HG03469 (cell line): ENCODE measurements around the gene WFIKKN1.

Source experiments
- ATAC-seq: cut with Tn5 transposase; IDR thresholded peaks from one replicate; pipeline ENCODE4 v1.9.1; 2021; ENCODE audit warnings: mild to moderate bottlenecking, moderate library complexity, moderate number of reproducible peaks; ENCODE audit not compliant: unreplicated experiment

Gene WFIKKN1

GRCh38 chr16:622920-623280 lies 7.9 kb upstream of the WFIKKN1 start:
- ATAC-seq: no peak

DNA sequence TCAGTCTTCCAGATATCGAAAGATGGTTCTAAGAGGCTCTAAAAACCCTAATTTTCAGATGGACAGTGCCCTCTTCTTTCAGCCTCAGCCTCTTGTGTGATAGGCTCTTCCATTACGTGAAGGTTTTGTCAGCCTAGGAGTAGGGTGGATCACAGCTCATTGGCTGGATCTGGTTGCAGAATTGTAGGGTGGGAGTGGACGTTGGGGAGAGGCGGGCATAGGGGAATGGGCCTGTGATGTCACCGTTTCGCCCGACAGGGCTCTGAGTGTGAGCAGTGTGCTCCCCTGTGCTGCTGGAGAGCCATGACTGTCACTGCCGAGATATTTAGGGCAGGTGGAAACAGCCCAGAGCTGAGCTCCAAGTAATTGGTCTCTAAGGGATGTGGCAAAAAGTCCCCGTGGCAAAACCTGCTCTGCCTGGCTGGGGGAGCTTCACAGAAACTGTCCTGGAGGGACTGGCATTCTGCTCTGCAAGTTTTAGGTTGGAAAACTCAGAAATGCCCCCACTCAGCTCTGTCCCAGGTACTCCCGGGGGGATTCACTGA lies 6.2 kb upstream of the WFIKKN1 start:
- no peak for ATAC-seq

- ATAC-seq: no peak
Measured at GRCh38 chr16:625117-625976, 5.4 kb upstream of the WFIKKN1 start.

GRCh38 chr16:625977-626765 lies 4.6 kb upstream of the WFIKKN1 start:
- ATAC-seq: no peak

GRCh38 chr16:626787-627453 lies 3.9 kb upstream of the WFIKKN1 start:
- no peak for ATAC-seq

DNA sequence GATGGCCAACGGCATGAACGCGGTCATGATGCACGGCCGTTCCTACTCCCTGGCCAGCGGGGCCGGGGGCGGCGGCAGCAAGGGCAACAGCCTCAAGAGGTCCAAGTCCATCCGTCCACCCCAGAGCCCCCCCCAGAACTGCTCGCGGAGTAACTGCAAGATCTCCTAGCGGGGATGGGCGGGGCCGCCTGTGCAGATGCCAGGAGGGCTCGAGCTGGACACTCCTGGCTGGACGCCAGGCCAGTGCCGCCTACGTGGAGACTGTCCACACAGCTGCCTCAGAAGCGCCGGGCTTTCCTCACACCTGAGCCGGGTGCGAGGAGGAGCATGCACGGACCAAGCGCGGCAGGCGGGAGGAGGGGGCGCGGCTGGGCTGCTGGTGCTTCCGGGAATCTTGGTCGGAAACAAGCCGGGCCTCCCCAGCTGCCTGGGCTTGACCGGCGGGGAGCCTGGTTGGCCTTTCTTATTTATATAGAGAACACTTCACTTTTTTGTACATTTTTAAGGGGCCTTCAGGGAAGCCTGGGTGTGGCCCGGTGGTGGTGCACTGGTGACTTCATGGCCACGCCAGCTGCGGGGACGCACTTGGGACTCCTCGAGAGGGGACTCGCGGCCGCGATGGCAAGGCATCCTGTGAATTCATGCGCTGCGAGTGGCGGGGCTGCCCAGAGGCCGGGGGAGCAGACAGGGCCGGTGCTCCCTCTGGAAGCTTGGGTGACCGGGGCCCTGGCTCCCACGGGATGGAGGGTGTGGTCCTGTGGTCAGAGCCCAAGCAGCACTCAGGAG lies 3.1 kb upstream of the WFIKKN1 start:
- no peak for ATAC-seq

DNA sequence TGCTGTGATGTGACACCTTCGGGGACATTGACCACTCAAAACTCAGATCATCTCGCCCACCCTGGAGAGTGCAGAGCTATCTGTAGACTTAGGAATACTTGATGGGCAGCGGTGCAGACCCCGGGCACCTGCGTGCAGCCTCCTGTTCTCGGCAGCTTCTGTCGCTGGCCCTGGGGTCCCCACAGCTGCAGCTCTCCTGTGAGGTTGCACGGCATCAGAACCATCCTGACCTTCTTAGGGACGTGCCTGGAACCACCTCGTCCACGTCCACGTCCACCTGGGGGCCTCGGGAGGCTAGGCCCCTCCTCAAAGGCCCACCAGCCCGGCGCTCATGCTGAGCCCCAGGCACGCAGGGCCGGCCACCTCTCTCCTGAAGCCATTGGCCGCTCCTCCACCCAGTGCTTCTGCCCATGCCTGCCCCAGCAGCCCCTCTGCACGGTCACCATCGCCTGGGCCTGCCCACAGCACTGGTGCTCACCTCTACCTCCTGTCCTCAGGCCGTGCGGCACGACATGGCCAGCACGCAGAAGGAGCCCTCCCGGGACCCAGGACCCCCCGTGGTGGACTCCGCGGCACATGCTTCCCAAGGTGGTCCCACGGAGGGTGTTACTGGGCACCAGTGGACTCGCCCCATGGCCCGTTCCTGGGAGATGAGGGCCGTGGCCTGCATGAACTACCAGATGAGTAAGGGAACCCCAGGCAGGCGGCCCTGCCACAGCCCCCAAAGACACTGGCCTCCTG lies 2.3 kb upstream of the WFIKKN1 start:
- ATAC-seq: no peak

DNA sequence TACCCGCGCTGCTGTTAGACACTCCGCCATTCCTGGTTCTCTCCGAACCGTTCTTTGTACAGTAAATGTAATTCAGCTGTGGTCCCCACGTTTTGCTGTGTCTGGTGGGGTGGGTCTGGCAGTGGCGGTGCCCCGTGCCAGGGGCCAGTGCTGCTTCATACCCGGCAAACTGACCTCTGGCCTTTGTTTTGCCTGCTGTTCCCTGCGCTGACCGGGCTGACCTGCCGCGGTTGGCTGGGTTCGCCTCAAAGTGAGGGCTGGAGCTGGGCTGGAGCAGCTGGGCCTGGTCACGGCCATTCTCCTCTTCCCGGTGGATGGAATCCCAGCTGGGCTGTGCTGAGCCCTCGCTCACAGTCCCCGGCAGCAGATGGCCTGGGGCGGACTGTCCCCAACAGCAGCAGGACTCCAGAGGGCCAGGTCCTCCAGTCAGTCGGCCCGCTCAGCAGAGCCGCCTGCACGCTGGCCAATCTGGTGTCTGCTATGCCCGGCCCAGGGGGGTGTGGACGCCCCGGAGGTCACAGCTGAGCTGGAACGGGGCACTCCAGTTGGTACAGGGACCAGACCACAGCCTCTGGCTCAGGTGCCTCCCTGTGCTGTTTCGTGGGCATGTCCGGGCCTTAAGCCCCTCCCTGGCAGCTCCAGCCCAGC lies 1.5 kb upstream of the WFIKKN1 start:
- no peak for ATAC-seq

- no peak for ATAC-seq
Measured at GRCh38 chr16:629833-630248, 944 bp upstream of the WFIKKN1 start.

DNA sequence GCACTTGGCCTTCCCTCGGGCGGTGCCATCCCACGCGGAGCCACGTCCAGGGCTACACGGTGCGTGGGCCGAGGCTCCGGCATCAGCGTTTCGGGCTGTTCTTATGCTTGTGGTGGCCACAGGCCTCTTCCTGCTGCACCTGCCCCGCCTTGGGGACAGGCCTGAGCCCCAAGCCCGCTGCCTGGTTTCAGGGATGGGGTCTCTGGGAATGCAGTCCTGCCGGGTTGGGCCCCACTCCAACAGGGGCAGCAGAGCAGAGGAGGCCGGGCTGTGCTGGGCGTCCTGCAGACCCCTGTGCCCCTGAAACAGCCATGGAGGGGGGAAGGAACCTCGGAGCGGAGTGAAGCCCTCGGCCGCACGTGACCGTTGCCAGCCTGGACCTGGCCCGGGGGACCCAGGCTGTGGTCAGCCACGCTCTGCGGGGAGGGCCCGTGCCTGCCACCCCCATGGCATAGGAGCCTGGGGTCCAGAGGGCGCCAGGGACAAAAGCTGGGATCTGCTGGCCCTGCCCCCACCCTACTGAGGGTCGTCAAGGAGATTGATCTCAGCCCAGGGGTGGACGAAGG lies 453 bp upstream of the WFIKKN1 start:
- ATAC-seq: no peak

DNA sequence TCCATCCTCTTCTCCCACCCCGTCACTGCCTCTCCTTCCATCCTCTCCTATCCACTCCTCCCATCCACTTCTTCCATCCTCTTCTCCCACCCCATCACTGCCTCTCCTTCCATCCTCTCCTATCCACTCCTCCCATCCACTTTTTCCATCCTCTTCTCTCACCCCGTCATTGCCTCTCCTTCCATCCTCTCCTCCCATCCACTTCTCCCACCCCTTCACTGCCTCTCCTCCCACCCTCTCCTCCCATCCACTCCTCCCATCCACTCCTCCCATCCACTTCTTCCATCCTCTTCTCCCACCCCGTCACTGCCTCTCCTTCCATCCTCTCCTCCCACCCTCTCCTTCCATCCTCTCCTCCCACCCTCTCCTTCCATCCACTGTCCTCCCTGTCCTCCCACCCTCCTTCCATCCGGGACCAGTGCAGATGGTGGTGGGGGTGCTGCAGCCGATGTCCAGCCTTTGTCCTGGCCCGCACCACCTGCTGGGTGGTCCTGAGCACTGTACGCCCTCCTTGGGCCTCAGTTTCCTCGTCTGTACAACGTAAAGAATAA lies 1.1 kb downstream of the WFIKKN1 start:
- no peak for ATAC-seq

- ATAC-seq: no peak
Measured at GRCh38 chr16:632486-633335, 1.9 kb downstream of the WFIKKN1 start.

DNA sequence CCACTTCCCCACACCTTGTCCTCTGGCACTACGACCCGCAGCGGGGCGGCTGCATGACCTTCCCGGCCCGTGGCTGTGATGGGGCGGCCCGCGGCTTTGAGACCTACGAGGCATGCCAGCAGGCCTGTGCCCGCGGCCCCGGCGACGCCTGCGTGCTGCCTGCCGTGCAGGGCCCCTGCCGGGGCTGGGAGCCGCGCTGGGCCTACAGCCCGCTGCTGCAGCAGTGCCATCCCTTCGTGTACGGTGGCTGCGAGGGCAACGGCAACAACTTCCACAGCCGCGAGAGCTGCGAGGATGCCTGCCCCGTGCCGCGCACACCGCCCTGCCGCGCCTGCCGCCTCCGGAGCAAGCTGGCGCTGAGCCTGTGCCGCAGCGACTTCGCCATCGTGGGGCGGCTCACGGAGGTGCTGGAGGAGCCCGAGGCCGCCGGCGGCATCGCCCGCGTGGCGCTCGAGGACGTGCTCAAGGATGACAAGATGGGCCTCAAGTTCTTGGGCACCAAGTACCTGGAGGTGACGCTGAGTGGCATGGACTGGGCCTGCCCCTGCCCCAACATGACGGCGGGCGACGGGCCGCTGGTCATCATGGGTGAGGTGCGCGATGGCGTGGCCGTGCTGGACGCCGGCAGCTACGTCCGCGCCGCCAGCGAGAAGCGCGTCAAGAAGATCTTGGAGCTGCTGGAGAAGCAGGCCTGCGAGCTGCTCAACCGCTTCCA lies 2.7 kb downstream of the WFIKKN1 start:
- no peak for ATAC-seq

DNA sequence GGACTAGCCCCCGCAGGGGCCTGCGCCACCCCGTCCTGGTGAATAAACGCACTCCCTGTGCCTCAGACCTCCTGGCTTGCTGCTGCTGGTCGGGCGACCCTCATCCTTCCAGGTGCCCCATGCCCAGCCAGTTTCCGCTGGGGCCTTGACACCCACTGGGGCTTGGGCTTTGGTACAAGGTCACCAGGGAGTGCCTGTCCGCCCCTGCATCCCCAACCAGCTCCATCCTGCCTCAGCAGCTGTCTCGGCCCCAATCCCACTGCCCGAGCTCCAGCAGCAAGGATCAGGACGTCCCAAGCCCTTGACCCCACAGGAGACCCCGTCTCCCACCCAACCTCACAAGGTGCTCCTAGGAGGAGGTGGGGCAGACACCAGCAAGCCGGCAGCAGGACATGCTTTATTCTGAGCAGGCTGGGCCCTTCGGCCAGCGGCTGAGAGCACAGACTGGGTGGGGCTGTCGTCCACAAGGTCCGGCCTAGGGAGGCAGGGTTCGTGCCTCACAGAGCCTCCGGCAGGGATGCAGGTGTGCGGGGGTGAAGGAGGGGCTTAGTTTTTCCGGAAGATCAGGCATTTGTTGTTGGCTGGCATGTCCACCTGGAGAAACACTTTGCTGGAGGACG lies 3.4 kb downstream of the WFIKKN1 start:
- ATAC-seq: no peak

- no peak for ATAC-seq
Measured at GRCh38 chr16:634996-635395, 4.2 kb downstream of the WFIKKN1 start.

DNA sequence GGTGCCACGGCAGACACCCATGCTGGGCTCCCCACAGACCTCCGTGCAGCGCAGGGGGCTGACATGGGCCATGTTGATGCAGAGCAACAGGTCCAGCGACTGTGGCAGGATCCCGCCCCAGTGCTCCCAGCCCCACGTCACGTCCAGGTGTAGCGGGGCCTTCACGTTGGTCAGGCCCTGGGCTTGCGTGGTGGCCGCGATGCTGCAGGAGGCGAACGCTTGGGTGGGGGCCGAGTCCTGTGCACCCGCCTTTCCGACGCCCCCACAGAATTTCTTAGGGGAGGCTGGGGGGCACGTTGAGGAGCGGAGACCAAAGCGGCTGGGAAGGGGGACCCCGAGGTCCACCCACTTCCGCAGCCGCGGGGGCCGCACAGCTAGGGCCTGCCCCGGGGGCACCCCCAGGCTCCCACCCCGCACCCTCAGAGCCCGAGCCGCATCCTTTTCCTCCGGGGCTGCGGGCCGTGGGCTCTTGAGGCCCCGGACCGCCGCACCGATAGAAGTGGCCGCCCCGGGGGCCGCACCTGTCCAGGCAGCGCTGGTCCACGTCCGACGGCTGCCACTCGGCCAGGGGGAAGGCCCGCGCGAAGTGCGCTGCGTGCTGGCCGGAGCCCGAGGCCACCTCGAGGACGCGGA lies 4.9 kb downstream of the WFIKKN1 start:
- ATAC-seq: no peak
